HG03025 (cell line): Measurements from ENCODE around the gene NUDT17.

Experiments used
- ATAC-seq: cut with Tn5 transposase; IDR thresholded peaks from one replicate; pipeline ENCODE4 v1.9.1; 2021; ENCODE audit warnings: mild to moderate bottlenecking, moderate library complexity; ENCODE audit not compliant: unreplicated experiment, low FRiP score

NUDT17 gene

GRCh38 chr1:145886816-145887215, 41.4 kb downstream of the NUDT17 start:
- ATAC-seq: no peak

- ATAC-seq: no peak
These were observed 42.2 kb downstream of the NUDT17 start for GRCh38 chr1:145887631-145888030.

GRCh38 chr1:145889722-145890121, 44.3 kb downstream of the NUDT17 start:
- no peak for ATAC-seq

GRCh38 chr1:145891143-145891542, 45.7 kb downstream of the NUDT17 start:
- no peak for ATAC-seq

- ATAC-seq: no peak
These were observed 46.4 kb downstream of the NUDT17 start for GRCh38 chr1:145891587-145892485.

- no peak for ATAC-seq
These were observed 47.2 kb downstream of the NUDT17 start for GRCh38 chr1:145892486-145893087.

- ATAC-seq: no peak
These were observed 48.1 kb downstream of the NUDT17 start for GRCh38 chr1:145893306-145894055.

- ATAC-seq: no peak
These were observed 50.0 kb downstream of the NUDT17 start for GRCh38 chr1:145895471-145895870.

GRCh38 chr1:145897969-145898368, 52.5 kb downstream of the NUDT17 start:
- ATAC-seq: no peak
